ENCODE results near the gene FGF7.
"Not testable (repeated sequence)": the region's sequence is repeated elsewhere in the genome, so short reads cannot be mapped to it uniquely, and the experiment has no call there.

The FGF7 gene

GRCh38 chr15:49492830-49493229, 69.8 kb downstream of the FGF7 start:
- DNase-seq (ENCODE audit: low read depth in 3 of 3), result no peak

- no peak for DNase-seq (ENCODE audit: low read depth in 3 of 3)
Measured at GRCh38 chr15:49494842-49495241, 71.8 kb downstream of the FGF7 start.

- DNase-seq (ENCODE audit: low read depth in 3 of 3), result no peak
Measured at GRCh38 chr15:49495993-49496753, 73.1 kb downstream of the FGF7 start.

- no peak for DNase-seq (ENCODE audit: low read depth in 3 of 3)
Measured at GRCh38 chr15:49501586-49501985, 78.5 kb downstream of the FGF7 start.

GRCh38 chr15:49506341-49506740, 83.3 kb downstream of the FGF7 start:
- no peak for DNase-seq (ENCODE audit: low read depth in 3 of 3)

- no peak for DNase-seq (ENCODE audit: low read depth in 3 of 3)
Measured at GRCh38 chr15:49507261-49507660, 84.2 kb downstream of the FGF7 start.

GRCh38 chr15:49512739-49513138, 89.7 kb downstream of the FGF7 start:
- DNase-seq (ENCODE audit: low read depth in 3 of 3), result not testable (repeated sequence)

GRCh38 chr15:49521802-49522201, 98.8 kb downstream of the FGF7 start:
- DNase-seq (ENCODE audit: low read depth in 3 of 3), result no peak

GRCh38 chr15:49528289-49528688, 105.2 kb downstream of the FGF7 start:
- no peak for DNase-seq (ENCODE audit: low read depth in 3 of 3)

- DNase-seq (ENCODE audit: low read depth in 3 of 3), result no peak
Measured at GRCh38 chr15:49530092-49530491, 107.0 kb downstream of the FGF7 start.
